GM23248 (cell line): Measurements from ENCODE around the gene SEM1.

ENCODE experiments used
- EZH2 ChIP-seq: fragments of 200-600 bp; sonication (generic); IDR thresholded peaks from 2 replicates; pipeline ENCODE4 v1.6.1; 2018; ENCODE audit warnings: antibody characterized with exemption, mild to moderate bottlenecking; ENCODE audit not compliant: insufficient read depth, poor library complexity, severe bottlenecking
- EZH2phosphoT487 ChIP-seq: fragments of 200-600 bp; sonication (generic); IDR thresholded peaks from 2 replicates; pipeline ENCODE4 v1.6.1; 2018; ENCODE audit warnings: antibody characterized with exemption, moderate library complexity, mild to moderate bottlenecking, low read depth; ENCODE audit not compliant: insufficient read depth

GRCh38 chr7:96695581-96695980 is 14.1 kb downstream of the SEM1 start:
- TF ChIP-seq EZH2 (no peak), EZH2phosphoT487 (no peak)
